Pulmonary artery endothelial cell (primary cell): Measurements from ENCODE around the gene ATXN1. TPM values are rescaled to one million over a fixed set of nuclear protein-coding genes. Genes with fewer than 3 reads are reported as not detected.

ENCODE experiments used
- DNase-seq: peaks from one replicate; pipeline ENCODE4 v3.0.0-alpha.2; 2011; ENCODE audit warnings: low read depth, low spot score
- total RNA-seq: library from RNA; depleted of rRNA; stranded (reverse); fragments of >200 nt; gene quantifications from 2 replicates; pipeline ENCODE4 v1.2.3, GENCODE V29; 2014

The ATXN1 gene
- total RNA-seq, 1 donor from 2014 or later: 14.2 TPM

DNA sequence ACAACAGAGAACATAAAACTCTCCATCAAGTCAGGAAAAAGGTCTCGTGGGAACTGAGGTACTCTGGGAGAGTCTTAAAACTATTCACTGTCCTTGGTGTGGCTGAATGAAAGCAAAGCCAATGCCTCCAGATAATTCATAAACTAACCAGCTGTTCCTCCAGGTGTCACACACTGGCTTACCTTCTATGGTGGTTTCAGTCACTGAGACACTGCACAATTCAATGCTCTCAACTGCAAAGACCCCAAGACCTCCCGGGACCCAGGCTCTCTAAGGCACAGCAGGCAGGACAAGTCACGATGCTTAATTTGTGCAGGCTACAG, 422.0 kb downstream of the ATXN1 start:
- no peak for DNase-seq

DNA sequence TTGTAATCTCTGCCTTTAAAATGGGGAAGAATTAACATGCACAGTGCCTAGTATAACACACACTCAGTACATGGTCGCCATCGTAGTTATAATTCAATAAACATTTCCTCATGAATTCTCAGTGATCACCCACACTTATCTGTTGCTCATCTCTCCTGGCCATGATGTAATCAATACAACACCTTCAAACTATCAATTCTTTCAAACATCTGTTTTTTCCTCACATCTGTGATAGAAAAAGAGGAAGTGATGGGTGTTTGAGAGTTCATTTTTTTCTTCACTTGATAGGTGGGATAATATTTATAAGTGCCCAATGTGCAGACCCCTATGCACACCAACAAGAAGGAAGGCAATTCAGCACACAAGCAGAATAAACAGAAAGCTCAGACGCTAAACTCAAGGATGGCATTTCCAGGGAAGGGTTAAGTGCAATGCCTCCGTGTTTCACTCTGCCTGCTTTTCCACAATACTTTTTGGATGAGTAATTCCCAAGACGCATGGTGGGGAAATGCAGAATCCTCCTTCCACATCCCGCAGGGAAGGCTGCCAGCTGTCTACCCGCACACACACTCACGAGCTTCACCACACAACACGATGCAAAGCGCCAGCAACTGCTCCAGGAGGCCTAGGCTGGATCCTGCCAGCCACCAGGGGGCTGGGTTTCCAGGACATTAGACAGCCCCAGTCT, 422.5 kb downstream of the ATXN1 start:
- DNase-seq: peak; percentile 98

DNA sequence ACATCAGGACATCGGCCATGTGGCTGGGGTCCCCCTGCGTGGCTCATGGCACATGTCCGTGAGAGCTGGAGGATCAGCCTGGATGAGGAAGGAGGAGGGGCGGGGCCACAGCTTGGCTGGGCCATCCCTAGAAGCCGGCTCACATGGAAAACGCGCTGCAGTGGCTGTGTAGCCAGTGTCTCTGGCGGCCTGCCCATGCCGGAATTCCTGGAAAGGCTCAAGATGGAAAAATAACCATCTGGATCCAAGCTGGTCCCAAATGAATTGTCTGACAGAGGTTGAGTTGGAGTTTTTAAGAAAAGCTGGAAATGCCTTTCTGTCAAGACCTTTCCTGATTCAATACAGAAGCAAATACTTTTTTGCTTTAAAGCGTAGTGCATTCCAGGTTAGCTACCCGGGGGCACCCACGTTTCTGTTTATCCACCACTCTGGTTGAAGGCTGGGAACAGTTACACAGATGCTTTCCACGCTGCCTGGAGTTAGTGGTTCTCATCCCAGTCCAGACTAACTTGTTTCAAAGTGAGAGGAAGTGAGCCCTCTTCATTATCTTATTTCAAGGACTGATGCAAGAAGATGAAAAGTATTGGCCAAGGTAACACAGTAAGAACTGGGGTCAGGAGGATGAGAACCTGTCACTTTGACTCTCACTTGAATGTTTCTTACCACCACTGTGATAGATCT, 423.8 kb downstream of the ATXN1 start:
- peak; percentile 97 for DNase-seq

DNA sequence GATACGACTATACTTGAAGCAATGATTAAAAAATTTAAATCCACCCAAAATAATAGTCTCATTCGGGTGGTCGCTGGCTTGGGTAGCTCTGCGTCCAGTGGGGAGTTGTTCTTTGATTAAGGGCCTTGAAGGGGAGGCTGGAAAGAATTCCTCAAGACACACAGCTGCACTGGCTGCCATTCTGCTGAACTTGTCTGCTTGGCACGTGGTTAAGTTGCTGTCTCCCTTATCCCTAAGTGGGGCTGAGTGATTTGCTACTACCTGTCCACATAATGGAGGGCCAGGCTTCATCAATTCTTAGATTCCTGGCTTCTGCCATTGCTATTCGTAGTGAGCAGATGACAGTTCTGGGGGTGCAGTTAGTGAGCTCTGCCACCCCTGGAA, 424.4 kb downstream of the ATXN1 start:
- no peak for DNase-seq

DNA sequence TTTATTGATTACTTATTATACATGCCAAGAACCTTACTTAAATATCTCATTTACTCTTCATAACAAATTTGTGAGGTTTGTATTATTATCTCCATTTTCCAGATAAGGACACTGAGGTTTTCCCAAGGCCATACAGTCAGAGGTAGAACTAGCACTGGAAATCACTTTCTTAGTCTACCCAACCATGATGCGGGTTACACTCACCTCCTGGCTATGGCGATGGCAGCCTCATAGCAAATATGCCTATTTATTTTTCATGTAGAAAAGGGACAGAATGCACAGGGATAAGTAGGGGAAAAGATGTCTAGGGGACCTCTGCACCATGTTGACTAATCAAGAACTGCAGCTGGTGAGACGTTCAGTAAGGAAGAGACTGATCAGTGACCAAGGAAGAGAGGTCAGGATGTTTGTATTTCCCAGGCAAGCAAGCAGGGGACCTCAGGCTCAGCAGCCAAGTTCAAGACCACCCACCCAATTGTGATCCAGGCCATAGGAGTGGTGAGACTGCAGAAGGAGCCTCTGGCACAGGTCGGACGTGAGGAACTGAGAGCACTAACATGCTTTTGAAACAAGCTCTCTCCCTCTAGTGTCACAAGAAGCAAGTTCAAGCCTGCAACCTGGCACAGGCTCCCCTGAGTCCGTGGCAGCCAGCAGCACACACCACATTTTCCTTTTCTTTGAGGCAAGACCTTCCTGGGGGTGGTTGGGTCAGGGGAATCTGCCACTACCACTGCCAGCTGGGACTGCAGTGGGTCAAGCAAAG, 425.0 kb downstream of the ATXN1 start:
- DNase-seq: no peak

DNA sequence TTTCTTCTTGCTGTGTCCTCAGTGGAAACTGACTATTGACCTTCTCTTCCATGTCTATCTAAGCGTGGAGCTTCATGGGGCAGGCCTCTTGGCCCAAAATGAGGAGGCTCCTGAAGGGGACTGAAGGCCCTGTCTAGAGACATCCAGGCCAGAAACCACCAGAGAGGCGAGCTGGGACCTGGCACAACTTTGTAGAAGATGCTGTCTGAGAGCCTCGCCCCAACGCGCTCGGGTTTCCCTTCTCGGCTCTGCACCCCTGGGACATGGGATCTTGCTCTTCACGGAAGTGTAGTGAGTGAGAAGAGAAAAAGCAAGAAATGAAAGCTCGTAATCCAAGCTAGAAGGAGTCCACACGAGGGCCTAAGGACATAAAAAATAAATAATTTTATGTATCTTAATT, 426.1 kb downstream of the ATXN1 start:
- no peak for DNase-seq

DNA sequence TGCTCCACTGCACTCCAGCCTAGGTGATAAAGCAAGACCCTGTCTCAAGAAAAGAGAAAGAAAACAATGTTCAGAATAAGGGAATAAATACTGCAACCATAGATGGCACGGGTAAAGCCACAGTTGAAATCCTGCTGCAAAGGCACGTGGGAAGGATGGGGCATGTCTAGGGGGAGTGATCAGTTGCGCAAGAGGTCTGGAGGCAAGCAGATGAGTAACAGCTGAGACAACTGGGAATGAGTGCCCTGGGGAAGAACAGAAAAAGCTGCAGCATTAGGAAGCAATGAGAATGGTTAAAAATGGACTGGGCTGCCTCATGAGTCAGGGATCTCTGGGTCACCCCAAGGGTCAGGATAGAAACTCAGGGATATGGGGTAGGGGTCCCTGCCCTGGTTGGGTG, 426.6 kb downstream of the ATXN1 start:
- no peak for DNase-seq

DNA sequence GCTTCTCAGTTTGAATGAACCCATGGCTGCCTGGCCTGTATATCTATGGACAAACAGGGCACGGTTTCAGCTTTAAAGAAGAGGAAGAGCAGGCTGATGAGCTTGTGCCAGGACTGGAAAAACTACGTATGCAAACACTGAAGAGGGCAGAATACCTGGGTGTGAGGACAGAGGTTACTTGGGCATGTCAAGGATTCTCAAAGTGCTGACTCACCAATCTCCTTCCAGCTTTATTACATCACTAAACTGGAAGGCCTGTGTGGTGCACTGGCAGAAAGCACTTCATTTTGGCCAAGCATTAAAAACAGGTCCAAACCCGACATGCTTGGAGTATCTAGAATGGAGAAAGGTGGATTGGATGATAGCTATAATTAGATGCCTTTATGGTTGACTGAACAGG, 427.7 kb downstream of the ATXN1 start:
- no peak for DNase-seq

DNA sequence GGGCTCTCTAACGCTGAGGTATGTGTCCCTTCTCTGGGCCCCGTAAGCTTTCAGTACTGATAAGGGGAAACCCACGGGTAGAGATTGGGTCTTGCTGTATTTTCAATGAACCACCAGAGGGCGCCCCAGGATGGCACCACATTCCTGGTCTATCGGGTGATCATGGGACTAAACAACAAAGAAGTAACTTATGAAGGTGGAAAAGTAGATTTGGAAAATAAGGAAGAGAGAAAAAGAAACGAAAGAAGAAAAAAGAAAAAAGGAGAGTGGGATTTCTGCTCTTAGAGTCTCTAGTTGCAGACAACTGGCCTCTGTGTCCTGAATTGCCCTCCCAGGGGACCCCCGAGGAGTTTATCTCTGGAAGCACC, 429.1 kb downstream of the ATXN1 start:
- DNase-seq: no peak

DNA sequence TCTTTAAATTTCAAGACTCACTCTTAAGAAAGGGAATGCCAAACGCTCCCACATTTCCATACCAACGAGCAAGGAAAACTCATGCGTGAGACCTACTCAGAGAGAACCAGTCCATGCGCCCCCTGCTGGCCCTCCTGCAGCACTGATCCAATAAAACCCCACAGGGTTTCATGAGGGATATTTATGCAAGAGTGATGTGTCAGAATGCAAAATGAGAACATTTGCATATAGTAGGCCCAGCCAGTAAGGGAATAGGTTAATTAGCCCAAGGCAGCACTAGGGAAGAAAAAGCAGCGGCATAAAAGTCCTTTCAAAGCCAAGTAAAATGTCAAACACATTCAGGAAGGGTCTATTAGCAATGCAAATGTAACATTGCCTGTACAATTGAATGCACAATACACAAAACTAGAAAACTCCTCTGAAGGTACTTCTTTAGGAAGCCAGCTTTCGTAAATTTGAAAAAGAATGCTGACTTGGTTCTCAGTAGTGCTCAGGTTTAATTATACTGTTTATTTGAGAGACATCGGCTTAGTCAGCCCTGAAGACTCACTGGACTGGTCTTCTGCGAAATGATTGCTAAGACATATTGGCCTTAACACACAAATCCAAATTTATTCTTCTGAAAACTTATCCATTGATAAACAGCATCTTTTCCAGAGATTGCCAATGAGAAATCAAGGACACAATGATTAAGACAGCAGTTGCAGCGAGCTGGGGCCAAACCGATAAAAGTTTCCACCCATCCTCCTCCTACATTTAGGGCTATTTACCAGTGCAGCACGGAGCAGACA, 429.7 kb downstream of the ATXN1 start:
- no peak for DNase-seq

DNA sequence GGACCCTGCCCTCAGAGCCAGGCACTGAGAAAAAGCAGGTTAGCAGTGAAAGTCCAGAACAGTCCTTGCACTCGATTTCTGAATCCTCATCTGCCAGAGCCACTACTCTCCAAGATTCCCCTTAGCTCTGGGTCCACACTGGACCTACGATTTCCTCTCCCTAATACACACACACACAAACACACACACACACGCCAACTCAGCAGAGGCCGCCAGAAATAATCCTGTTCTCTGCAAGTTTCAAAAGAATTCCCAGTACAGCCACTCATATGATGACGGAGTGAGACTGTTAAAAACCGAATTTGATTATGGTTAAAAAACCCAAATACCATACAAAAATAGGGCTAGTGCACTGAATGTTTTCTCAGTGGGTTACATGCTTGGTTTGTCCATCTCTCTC, 432.0 kb downstream of the ATXN1 start:
- DNase-seq: no peak

DNA sequence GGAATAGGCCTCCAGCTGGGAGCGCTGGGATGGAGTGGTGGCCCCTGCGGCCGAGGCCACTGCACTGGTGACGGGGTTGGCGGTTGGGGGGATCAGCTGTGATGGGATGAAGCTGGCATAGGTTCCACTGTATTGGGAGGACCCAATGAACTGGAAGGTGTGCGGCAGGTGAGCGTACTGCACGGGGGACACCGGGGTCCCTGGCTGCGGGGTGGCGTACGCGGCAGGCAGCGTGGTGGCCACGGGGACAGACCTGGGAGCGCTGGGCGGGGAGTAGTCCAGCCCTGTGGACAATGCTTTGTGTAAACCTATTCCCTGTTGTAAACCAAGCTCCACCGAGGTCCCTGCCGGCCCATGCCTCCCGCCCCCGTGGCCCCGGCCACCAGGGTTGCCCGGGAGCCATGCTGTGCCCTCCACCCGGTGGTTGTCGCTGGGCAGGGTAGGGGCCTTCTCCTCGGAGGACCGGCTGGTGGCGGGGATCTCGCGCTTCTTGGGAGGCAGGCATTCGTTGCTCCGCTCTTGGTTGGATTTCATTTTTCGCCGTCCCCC, 433.4 kb downstream of the ATXN1 start:
- no peak for DNase-seq

DNA sequence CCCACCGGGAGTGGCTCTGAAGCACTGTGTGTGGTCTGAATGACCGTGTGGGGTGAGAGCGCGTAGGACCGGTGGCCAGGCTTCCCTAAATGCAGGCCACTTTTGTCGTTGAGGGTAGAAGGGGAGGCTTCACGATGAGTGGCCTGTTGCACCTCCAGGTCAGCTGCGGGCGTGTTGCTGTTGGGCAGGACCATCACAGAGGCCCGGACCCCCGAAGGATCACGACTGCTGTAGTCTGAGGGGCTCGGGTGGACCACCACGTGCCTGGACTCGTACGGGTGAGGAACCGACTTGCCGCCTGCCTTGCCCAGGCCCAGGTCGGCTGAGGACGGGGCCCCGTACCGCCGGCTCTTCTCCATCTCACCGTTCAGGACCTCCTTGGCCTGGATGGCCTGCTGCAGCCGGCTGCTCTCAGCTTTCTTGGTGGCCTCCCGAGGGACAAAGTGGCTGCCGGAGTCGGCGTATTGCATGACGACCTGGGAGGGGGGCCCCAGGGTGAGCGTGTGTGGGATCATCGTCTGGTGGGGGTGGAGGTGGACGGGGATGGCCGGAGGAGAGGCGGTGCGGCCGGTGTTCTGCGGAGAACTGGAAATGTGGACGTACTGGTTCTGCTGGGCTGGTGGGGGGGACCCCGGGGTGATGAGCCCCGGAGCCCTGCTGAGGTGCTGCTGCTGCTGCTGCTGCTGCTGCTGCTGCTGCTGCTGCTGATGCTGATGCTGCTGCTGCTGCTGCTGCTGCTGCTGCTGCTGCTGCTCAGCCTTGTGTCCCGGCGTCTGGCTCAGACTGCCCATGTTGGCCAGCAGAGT, 434.1 kb downstream of the ATXN1 start:
- DNase-seq: no peak

DNA sequence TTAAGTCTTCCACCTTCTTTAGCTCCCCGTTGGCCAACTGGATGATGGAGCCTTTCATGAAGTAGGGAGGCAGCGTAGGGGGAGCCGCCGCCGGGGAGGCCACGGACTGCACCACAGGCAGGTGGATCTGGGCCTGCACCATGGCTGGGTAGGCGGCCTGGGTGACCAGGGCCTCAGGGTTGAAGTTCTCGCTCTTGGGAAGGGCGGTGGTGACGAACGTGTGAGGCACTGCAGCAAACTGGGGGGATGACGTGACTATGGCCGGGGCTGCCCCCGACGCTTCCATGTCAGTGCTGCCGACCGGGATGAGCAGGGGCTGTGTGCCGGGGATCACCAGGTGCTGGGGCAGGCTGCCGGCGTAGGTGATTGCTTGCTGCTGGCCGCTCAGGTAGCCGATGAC, 434.7 kb downstream of the ATXN1 start:
- DNase-seq: no peak

DNA sequence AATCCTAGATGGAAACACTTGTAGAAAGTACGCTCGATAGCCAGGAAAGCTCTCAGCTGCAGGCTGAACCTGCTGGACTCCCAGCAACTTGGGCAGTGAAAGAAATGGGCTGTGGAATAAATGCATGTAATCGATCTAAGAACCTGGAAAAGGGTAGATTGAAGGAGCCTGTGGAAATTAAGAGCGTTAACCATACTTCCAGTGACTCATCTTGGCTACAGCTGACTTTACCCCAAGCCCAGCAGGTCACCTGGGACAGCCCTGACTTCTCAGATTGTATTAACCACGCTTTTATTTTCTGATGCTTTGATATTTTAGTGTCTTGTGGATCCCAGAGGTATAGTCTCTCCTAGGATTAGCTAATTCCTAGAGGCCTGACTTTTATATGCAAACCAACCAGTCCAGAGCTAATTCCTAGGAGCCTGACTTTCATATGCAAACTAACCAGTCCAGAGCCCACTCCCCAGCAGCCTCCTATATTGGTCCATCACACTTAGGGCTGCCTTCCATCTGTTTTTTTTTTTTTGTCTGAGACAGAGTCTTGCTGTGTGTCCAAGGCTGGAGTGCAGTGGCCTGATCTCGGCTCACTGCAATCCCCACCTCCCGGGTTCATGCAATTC, 436.5 kb downstream of the ATXN1 start:
- DNase-seq: no peak

DNA sequence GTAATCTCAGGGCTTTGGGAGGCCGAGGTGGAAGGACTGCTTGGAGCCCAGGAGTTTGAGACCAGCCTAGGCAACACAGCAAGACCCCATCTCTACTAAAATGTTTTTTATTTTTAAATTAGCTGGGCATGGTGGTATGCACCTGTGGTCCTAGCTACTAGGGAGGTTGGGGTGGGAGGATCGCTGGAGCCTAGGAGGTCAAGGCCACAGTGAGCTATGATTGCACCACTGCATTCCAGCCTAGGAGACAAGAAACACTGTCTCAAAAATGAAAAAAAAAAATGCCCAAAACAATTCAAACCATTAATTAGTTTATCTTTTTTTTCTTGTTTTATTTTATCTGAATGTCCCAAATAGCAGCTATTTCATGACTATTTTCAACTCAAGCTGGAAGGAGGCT, 437.1 kb downstream of the ATXN1 start:
- no peak for DNase-seq

DNA sequence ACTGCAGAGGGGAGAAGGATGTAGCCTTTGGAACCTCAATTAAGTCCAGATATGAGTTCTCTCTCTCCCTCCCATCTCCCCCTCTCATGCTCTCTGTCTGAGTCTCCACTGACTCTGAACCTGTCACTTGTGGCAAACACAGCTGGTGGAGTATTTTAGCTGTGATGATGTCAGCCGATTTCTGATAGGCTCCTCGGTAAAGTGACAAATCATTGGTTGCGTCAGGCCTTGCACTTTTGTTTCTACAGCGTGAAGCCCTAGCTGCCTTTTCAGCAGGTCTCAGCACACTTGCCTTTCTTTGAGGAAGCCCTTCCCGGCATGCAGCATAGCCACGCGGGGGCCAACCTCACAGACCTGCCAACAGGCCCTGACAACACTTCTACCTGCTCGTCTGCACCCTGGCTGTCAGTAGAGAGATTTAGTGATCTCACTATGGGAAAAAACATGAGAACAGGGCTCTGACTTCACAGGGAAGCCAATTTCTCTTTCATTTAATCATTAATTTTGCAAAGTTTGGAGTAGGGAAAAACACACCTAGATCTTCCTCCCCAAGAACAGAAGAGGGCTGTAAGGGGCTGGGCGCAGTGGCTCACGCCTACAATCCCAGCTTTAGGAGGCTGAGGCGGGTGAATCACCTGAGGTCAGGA, 438.5 kb downstream of the ATXN1 start:
- no peak for DNase-seq

DNA sequence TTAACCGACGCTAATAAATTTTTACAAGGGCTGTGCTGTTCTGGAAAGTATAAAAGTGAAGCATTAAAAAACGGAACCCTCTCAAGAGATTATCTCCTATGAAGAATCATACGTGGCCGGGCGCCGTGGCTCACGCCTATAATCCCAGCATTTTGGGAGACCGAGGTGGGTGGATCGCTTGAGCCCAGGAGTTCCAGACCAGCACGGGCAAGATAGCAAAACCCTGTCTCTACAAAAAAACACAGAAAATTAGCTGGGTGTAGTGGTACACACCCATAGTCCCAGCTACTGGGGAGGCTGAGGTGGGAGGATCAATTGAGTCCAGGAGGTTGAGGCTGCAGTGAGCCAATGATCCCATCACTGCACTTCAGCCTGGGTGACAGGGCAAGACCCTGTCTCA, 439.4 kb downstream of the ATXN1 start:
- DNase-seq: no peak

DNA sequence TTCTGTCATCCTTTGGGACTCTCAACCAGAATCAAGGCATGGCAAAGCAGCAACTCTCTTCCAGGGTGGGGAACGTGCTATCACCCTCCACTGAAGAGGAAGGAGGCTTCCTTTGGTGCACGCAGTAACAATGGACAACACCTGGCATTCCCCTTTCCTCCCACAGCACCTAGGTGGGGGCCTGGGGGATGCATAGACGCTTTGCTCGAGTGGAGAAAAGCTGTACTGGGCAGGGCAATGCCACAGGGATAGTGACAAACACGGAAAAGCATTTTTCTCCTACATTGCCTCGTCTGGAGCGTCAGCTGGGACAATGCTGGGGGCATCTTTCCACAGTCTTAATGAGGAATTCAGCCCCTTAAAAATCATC, 439.9 kb downstream of the ATXN1 start:
- no peak for DNase-seq
